BLaER1 treated with 17β-estradiol and CSF1 and Interleukin-3, amounts not matched to agents 10 nM and 100 nM (cell line): ENCODE measurements around the gene RSPO3.
"Not testable (repeated sequence)": the region's sequence is repeated elsewhere in the genome, so short reads cannot be mapped to it uniquely, and the experiment has no call there.

Experiments used
- H3K27ac ChIP-seq, 11 experiments: shearing (Covaris generic); formaldehyde crosslinking; 2 replicates each; pipeline ENCODE4 v1.8.1; 2022
- H3K27me3 ChIP-seq, 11 experiments: shearing (Covaris generic); formaldehyde crosslinking; 2 replicates each; pipeline ENCODE4 v1.8.1; 2022
- H3K36me3 ChIP-seq, 11 experiments: shearing (Covaris generic); formaldehyde crosslinking; 2 replicates each; pipeline ENCODE4 v1.8.1; 2022
- H3K4me1 ChIP-seq, 10 experiments: shearing (Covaris generic); formaldehyde crosslinking; 2 replicates each; pipeline ENCODE4 v1.8.1; 2022
- H3K4me2 ChIP-seq, 11 experiments: shearing (Covaris generic); formaldehyde crosslinking; 2 replicates each; pipeline ENCODE4 v1.8.1; 2022
- H3K4me3 ChIP-seq, 10 experiments: shearing (Covaris generic); formaldehyde crosslinking; 2 replicates each; pipeline ENCODE4 v1.8.1; 2022
- H3K9ac ChIP-seq, 11 experiments: shearing (Covaris generic); formaldehyde crosslinking; 2 replicates each; pipeline ENCODE4 v1.8.1; 2022
- H3K9me3 ChIP-seq, 11 experiments: shearing (Covaris generic); formaldehyde crosslinking; replicated peaks in 1 of 11; 2 replicates each; pipeline ENCODE4 v1.8.1; 2022
- H4K20me1 ChIP-seq, 11 experiments: shearing (Covaris generic); formaldehyde crosslinking; 2 replicates each; pipeline ENCODE4 v1.8.1; 2022
- Cebpa-rat ChIP-seq, 11 experiments: shearing (Covaris generic); IDR thresholded peaks; 2 replicates each; pipeline ENCODE4 v1.8.1; 2022

The RSPO3 gene

DNA sequence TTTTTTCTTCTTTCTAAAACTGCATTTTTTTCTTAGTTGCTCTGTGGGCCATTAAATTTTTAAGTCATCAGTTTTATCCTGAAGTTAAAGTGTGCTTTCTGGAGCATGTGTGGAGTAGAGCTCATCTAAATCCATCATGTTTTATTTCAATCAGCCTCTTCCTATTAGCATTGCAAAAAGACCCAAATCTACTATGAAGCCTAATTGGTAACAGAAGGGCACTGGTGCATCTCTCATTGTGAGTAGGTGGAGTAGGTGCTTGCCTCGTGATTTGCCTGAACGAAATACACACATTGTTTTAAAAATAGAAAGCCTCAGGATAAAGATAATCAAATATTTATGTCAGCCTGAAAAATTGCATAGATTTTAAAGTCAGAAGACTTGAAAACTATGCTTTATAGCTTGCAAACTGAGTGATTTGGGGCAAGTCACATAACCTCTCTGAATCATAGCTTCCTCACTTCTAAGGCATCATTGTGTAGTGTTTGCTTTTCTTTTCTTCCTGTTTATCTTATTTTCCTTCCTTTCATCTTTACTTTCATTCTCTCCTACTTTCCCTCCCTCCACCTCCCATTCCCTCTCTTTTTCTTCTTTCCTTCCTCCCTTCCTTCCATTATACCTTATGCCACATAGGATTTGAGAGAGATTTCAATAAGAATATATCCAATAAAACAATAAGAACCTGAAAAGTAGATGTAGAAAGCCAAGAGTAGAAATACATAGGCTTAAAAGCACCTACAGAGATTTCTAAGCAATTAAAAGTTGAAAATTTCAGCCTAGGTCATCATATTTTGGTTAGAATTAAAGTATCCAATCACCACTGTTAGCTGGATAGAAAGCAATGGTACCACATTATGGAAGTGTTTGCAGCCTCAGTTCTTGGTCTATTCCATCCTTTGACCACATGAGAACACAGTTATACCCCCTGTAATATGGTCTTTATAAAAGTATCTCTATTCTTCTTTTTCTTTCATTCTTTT is 98.6 kb downstream of the RSPO3 start:
- no peak overlapping the region for H3K27ac ChIP-seq
- no peak for TF ChIP-seq Cebpa-rat (IDR thresholded peaks at IDR 0.05)

GRCh38 chr6:127219869-127220268 is 101.4 kb downstream of the RSPO3 start:
- no peak for TF ChIP-seq Cebpa-rat (IDR thresholded peaks at IDR 0.05)
- Histone ChIP-seq H3K9ac (no peak overlapping the region), H4K20me1 (no peaks in the 10 kb centered on the region), H3K27me3 (no peaks in the 10 kb centered on the region), H3K4me1 (no peaks in the 10 kb centered on the region), H3K27ac (no peak overlapping the region), H3K36me3 (no peaks in the 10 kb centered on the region), H3K4me3 (no peak overlapping the region), H3K4me2 (no peak overlapping the region), H3K9me3 (peaks cover 0 to 2% (median 0%) of the 10 kb centered on the region in 11 experiments; a peak in 3 of 22 replicates)

More for the DNA sequence above, 98.6 kb downstream of the RSPO3 start:
- no peak overlapping the region for H3K9ac ChIP-seq
- no peaks in the 10 kb centered on the region for H4K20me1 ChIP-seq
- H3K36me3 ChIP-seq = no peaks in the 10 kb centered on the region
- H3K4me3 ChIP-seq = no peak overlapping the region
- no peaks in the 10 kb centered on the region for H3K27me3 ChIP-seq
- H3K9me3 ChIP-seq = peaks cover 0 to 8% (median 0%) of the 10 kb centered on the region in 11 experiments; a peak in 4 of 22 replicates
- no peaks in the 10 kb centered on the region for H3K4me1 ChIP-seq
- no peak overlapping the region for H3K4me2 ChIP-seq

GRCh38 chr6:127221201-127221600 is 102.7 kb downstream of the RSPO3 start:
- Histone ChIP-seq H3K27me3 (no peaks in the 10 kb centered on the region), H3K4me2 (no peak overlapping the region), H3K9ac (no peak overlapping the region), H3K27ac (no peak overlapping the region), H3K4me1 (no peaks in the 10 kb centered on the region), H3K36me3 (no peaks in the 10 kb centered on the region), H4K20me1 (no peaks in the 10 kb centered on the region), H3K9me3 (no peaks in the 10 kb centered on the region), H3K4me3 (no peak overlapping the region)
- no peak for TF ChIP-seq Cebpa-rat (IDR thresholded peaks at IDR 0.05)

- Histone ChIP-seq H3K27me3 (no peaks in the 10 kb centered on the region), H3K4me3 (no peak overlapping the region), H4K20me1 (no peaks in the 10 kb centered on the region), H3K9me3 (no peaks in the 10 kb centered on the region), H3K4me1 (no peaks in the 10 kb centered on the region), H3K27ac (no peak overlapping the region), H3K36me3 (no peaks in the 10 kb centered on the region), H3K4me2 (no peak overlapping the region), H3K9ac (no peak overlapping the region)
- no peak for TF ChIP-seq Cebpa-rat (IDR thresholded peaks at IDR 0.05)
These were observed 103.9 kb downstream of the RSPO3 start for GRCh38 chr6:127222418-127222817.

DNA sequence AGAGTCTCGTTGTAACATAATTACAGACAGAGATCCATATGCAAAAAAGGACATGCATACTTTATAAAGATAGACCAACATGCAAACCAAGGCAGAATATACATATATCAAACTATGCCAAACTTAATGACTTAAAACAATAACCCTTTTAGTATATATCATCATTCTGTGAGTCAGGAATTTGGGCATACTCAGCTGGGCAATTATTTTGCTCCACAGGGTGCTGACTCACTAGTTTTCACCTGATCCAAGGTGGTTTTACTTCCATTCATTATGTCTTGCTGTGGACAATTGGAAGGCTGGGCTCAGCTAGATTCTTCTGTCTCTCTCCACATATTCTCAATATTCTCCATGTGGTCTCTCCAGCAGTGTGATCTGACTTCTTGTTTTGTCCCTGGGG is 107.0 kb downstream of the RSPO3 start:
- Histone ChIP-seq H3K4me1 (no peaks in the 10 kb centered on the region), H3K9me3 (peaks cover 0 to 8% (median 4%) of the 10 kb centered on the region in 11 experiments; a peak in 8 of 22 replicates), H3K4me2 (no peak overlapping the region), H3K4me3 (no peak overlapping the region), H3K36me3 (no peaks in the 10 kb centered on the region), H3K27me3 (no peaks in the 10 kb centered on the region), H3K9ac (no peak overlapping the region), H3K27ac (no peak overlapping the region), H4K20me1 (no peaks in the 10 kb centered on the region)
- TF ChIP-seq Cebpa-rat (IDR thresholded peaks at IDR 0.05) = no peak

DNA sequence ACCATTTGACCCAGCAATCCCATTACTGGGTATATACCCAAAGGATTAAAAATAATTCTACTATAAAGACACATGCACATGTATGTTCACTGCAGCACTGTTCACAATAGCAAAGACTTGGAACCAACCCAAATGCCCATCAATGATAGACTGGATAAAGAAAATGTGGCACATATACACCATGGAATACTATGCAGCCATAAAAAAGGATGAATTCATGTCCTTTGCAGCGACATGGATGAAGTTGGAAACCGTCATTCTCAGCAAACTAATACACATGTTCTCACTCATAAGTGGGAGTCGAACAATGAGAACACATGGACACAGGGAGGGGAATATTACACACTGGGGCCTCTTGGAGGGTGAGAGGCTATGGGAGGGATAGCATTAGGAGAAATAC is 115.3 kb downstream of the RSPO3 start:
- H3K27me3 ChIP-seq = not testable (repeated sequence)
- peaks cover 7 to 31% (median 18%) of the 10 kb centered on the region in 11 experiments; a peak in 17 of 22 replicates for H3K9me3 ChIP-seq

DNA sequence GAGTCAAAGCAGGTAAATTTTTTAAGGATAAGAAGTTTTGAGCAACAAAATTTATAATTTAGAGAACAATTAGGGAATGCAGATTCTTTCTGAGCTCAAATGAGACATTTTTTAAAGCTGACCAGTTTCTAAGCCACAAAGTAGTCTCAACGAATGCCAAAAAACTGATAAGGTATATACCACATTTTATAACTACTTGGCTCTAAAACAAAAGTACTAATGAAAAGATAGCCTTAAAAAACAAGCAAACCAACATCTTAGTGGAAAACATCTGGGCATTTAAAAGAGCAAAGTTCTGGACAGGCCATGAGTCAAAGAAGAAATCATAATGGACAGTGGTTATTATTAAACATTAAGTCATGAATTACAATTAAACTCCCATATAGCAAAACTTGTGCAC is 125.0 kb downstream of the RSPO3 start:
- no peak overlapping the region for H3K27ac ChIP-seq
- TF ChIP-seq Cebpa-rat (IDR thresholded peaks at IDR 0.05) = no peak

More for the DNA sequence above, 115.3 kb downstream of the RSPO3 start:
- H3K9ac ChIP-seq, H4K20me1 ChIP-seq, H3K36me3 ChIP-seq, H3K4me2 ChIP-seq, H3K27ac ChIP-seq, H3K4me1 ChIP-seq, H3K4me3 ChIP-seq: not testable (repeated sequence)

More for the DNA sequence above, 125.0 kb downstream of the RSPO3 start:
- H4K20me1 ChIP-seq = no peaks in the 10 kb centered on the region
- H3K4me3 ChIP-seq = no peak overlapping the region
- no peaks in the 10 kb centered on the region for H3K36me3 ChIP-seq
- no peak overlapping the region for H3K9ac ChIP-seq
- no peaks in the 10 kb centered on the region for H3K9me3 ChIP-seq
- H3K4me2 ChIP-seq = no peak overlapping the region
- H3K4me1 ChIP-seq = no peaks in the 10 kb centered on the region
- H3K27me3 ChIP-seq = no peaks in the 10 kb centered on the region
